BE2C (cell line): ENCODE data around the gene BCKDHB.

Experiments used
- DNase-seq: peaks from one replicate; pipeline ENCODE4 v3.0.0-alpha.2; 2020
- H3K27me3 ChIP-seq: fragments of 250-450 bp; sonication (Bioruptor Pico); 2 replicates; pipeline ENCODE4 v1.5.1; 2020; ENCODE audit warnings: mild to moderate bottlenecking
- H3K36me3 ChIP-seq: fragments of 250-450 bp; sonication (Bioruptor Pico); 2 replicates; pipeline ENCODE4 v1.5.1; 2020; ENCODE audit warnings: mild to moderate bottlenecking
- H3K4me1 ChIP-seq: fragments of 250-450 bp; sonication (Bioruptor Pico); 2 replicates; pipeline ENCODE4 v1.5.1; 2020
- H3K4me3 ChIP-seq: 2 replicates; pipeline ENCODE4 v1.5.1; 2011; ENCODE audit warnings: low read depth, low read length
- H3K9me3 ChIP-seq: fragments of 250-450 bp; sonication (Bioruptor Pico); 2 replicates; pipeline ENCODE4 v1.5.1; 2020
- TF ChIP-seq, protein P1 (sequence below): IDR thresholded peaks from 2 replicates; pipeline ENCODE4 v1.5.1; 2012; ENCODE audit warnings: mild to moderate bottlenecking, low read depth, low read length

The BCKDHB gene

GRCh38 chr6:80145509-80145908 lies 39.0 kb downstream of the BCKDHB start:
- Histone ChIP-seq H3K4me1 (peaks cover 8% of the 10 kb centered on the region; the same call in 1 of the 2 replicates), H3K4me3 (no peak overlapping the region), H3K9me3 (no peaks in the 10 kb centered on the region), H3K27me3 (no peaks in the 10 kb centered on the region), H3K36me3 (no peaks in the 10 kb centered on the region)
- no peak for DNase-seq
- TF ChIP-seq, protein P1, sequence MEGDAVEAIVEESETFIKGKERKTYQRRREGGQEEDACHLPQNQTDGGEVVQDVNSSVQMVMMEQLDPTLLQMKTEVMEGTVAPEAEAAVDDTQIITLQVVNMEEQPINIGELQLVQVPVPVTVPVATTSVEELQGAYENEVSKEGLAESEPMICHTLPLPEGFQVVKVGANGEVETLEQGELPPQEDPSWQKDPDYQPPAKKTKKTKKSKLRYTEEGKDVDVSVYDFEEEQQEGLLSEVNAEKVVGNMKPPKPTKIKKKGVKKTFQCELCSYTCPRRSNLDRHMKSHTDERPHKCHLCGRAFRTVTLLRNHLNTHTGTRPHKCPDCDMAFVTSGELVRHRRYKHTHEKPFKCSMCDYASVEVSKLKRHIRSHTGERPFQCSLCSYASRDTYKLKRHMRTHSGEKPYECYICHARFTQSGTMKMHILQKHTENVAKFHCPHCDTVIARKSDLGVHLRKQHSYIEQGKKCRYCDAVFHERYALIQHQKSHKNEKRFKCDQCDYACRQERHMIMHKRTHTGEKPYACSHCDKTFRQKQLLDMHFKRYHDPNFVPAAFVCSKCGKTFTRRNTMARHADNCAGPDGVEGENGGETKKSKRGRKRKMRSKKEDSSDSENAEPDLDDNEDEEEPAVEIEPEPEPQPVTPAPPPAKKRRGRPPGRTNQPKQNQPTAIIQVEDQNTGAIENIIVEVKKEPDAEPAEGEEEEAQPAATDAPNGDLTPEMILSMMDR, result no peak

GRCh38 chr6:80145921-80146320 lies 39.5 kb downstream of the BCKDHB start:
- Histone ChIP-seq H3K27me3 (no peaks in the 10 kb centered on the region), H3K36me3 (no peaks in the 10 kb centered on the region), H3K4me3 (no peak overlapping the region), H3K4me1 (peaks cover 8% of the 10 kb centered on the region; the same call in 1 of the 2 replicates), H3K9me3 (no peaks in the 10 kb centered on the region)
- TF ChIP-seq, protein P1, result no peak
- no peak for DNase-seq

DNA sequence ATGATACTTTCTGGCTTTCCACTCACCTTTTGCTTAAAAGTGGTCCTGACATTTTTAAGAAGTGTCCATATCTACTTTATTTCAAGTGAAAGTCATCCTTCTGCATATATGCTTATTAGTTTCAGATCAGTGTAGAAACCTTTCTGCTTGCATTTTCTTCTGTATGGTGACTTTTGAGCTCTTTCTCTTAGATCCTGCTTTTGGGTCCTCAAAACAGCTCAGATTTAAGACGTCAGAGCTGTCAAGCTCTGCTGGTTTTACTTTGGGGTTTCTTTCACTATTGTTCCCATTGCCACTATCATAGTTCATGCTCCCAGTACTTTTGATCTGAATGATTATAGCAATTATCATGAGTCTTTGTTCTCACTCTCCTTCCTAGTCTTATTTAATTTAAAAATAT lies 41.7 kb downstream of the BCKDHB start:
- no peak overlapping the region for H3K4me3 ChIP-seq
- no peaks in the 10 kb centered on the region for H3K9me3 ChIP-seq
- H3K36me3 ChIP-seq, result no peaks in the 10 kb centered on the region
- TF ChIP-seq, protein P1, result no peak
- no peaks in the 10 kb centered on the region for H3K27me3 ChIP-seq
- DNase-seq, result no peak
- peaks cover 4% of the 10 kb centered on the region; the same call in 1 of the 2 replicates for H3K4me1 ChIP-seq

DNA sequence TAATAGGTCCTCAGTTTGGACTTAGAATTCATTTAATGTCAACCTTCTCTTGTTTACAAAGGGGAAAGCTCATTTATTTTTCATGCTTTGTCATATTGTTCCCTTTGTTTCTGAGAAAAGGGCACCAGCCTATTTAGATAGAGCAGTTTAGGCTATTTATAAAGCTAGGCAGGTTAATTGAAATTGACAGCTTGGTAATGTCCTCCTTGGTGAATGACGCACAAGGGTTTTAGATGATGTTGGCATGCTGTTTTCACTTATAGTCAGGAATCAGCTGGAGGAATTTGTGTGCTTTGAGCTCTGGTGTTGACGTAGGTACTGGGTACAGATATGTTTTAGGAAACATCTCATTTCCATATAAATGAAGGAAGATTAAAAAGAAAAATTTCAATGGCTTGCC lies 45.2 kb downstream of the BCKDHB start:
- Histone ChIP-seq H3K36me3 (no peaks in the 10 kb centered on the region), H3K4me1 (peaks cover 4% of the 10 kb centered on the region; the same call in 1 of the 2 replicates)
- DNase-seq, result no peak

DNA sequence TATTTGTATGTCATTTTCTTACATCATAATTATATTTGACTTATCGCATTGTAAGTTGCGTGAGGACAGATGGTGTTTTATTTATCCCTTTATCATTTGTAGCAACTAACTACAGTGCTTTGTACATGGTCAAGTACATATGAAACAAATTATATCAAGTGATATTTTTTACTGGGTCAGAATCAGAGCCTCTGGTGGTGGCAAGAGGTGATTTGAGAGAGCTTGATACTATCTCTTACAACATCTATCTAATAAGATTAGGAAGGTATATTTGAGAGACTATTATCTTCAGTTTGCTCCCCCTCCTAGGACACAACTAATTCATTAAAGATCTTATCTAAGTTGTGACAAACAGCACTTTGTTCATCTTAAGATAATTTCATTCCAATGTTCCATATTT lies 47.7 kb downstream of the BCKDHB start:
- Histone ChIP-seq H3K4me3 (no peak overlapping the region), H3K27me3 (no peaks in the 10 kb centered on the region), H3K9me3 (no peaks in the 10 kb centered on the region), H3K4me1 (peaks cover 10% of the 10 kb centered on the region; the same call in 1 of the 2 replicates), H3K36me3 (no peaks in the 10 kb centered on the region)
- DNase-seq, result no peak
- TF ChIP-seq, protein P1, result no peak

More for the DNA sequence above, 45.2 kb downstream of the BCKDHB start:
- Histone ChIP-seq H3K9me3 (no peaks in the 10 kb centered on the region), H3K27me3 (no peaks in the 10 kb centered on the region), H3K4me3 (no peak overlapping the region)
- TF ChIP-seq, protein P1, result no peak

GRCh38 chr6:80156221-80156620 lies 49.8 kb downstream of the BCKDHB start:
- Histone ChIP-seq H3K27me3 (no peaks in the 10 kb centered on the region), H3K9me3 (no peaks in the 10 kb centered on the region), H3K4me3 (no peak overlapping the region), H3K36me3 (no peaks in the 10 kb centered on the region), H3K4me1 (peaks cover 10% of the 10 kb centered on the region; the same call in 1 of the 2 replicates)
- no peak for DNase-seq
- TF ChIP-seq, protein P1, result no peak
